Endothelial cell of umbilical vein (primary cell): ENCODE measurements around the gene MAK. TPM values are rescaled to one million over a fixed set of nuclear protein-coding genes. Genes with fewer than 3 reads are reported as not detected.

Experiments
- BruUV-seq: library from RNA; stranded (reverse); fragments of 400-500 nt; replicated peaks from 2 replicates; lab custom pipeline; 2021; lab: Mats Ljungman, UMichigan
- CTCF ChIA-PET: fragments of 300-600, 350-600 bp; sonication (Branson Sonifier 250); formaldehyde crosslinking; loops from one replicate; lab custom pipeline; 2021; ENCODE audit warnings: antibody characterized with exemption, inconsistent platforms; lab: Charles Lee
- POLR2A ChIA-PET: fragments of 300-600, 350-600 bp; sonication (Branson Sonifier 250); formaldehyde crosslinking; loops from one replicate; lab custom pipeline; 2021; ENCODE audit warnings: antibody characterized with exemption, inconsistent platforms; lab: Charles Lee
- DNase-seq: peaks from one replicate; pipeline ENCODE4 v3.0.0-alpha.2; 2011; ENCODE audit warnings: low read depth, low spot score
- FAIRE-seq: peaks from 2 replicates; lab custom pipeline; 2011; peaks lifted over from hg19 to GRCh38; lab: Jason Lieb, UNC
- H2AFZ ChIP-seq: 2 replicates; pipeline ENCODE4 v1.6.0; 2012; ENCODE audit warnings: low read depth, low read length, control low read depth, inconsistent platforms
- H3K27ac ChIP-seq: 2 replicates; pipeline ENCODE4 v1.5.1; 2011; ENCODE audit warnings: low read depth, mild to moderate bottlenecking, control low read depth, low read length, moderate library complexity; ENCODE audit not compliant: insufficient read depth
- H3K27me3 ChIP-seq, 2 experiments: 2 replicates each; pipeline versions ENCODE4 v1.6.0 to v1.6.1; 2011; ENCODE audit warnings: low read length in 2 of 2, mixed read lengths in 1 of 2; ENCODE audit not compliant: control insufficient read depth in 2 of 2, insufficient read depth in 2 of 2
- H3K36me3 ChIP-seq, 2 experiments: 2 replicates in 1 of 2; 3 replicates in 1 of 2; pipeline ENCODE4 v1.5.1; 2011; ENCODE audit warnings: low read length in 2 of 2, mild to moderate bottlenecking in 1 of 2, moderate library complexity in 1 of 2; ENCODE audit not compliant: control insufficient read depth in 2 of 2, insufficient read depth in 2 of 2; ENCODE audit errors: extremely low read depth in 1 of 2
- H3K4me1 ChIP-seq: 3 replicates; pipeline ENCODE4 v1.5.1; 2011; ENCODE audit warnings: mild to moderate bottlenecking, low read length; ENCODE audit not compliant: control insufficient read depth, insufficient read depth; ENCODE audit errors: extremely low read depth
- H3K4me2 ChIP-seq: 2 replicates; pipeline ENCODE4 v1.6.1; 2011; ENCODE audit warnings: low read length, control low read depth, mixed read lengths; ENCODE audit not compliant: insufficient read depth
- H3K4me3 ChIP-seq, 3 experiments: fragments of 200-600 bp in 1 of 3; sonication (generic), shearing (Covaris generic) in 1 of 3; replicated peaks in 1 of 3; 2 replicates each; pipeline ENCODE4 v1.5.1; 2011 to 2016; ENCODE audit warnings: control low read depth in 3 of 3, low read length in 3 of 3, mild to moderate bottlenecking in 2 of 3, inconsistent platforms in 1 of 3, low read depth in 1 of 3, moderate library complexity in 1 of 3; ENCODE audit not compliant: insufficient read depth in 1 of 3
- H3K79me2 ChIP-seq: 2 replicates; pipeline ENCODE4 v1.6.0; 2012; ENCODE audit warnings: low read length, inconsistent platforms; ENCODE audit not compliant: control insufficient read depth, insufficient read depth
- H3K9ac ChIP-seq: replicated peaks from 2 replicates; pipeline ENCODE3; 2011; ENCODE audit warnings: low read length, control low read depth; ENCODE audit not compliant: insufficient read depth; ENCODE audit errors: extremely low read depth
- H3K9me1 ChIP-seq: replicated peaks from 3 replicates; pipeline ENCODE4 v1.6.0; 2011; ENCODE audit warnings: mild to moderate bottlenecking, low read length; ENCODE audit not compliant: control insufficient read depth, insufficient read depth; ENCODE audit errors: extremely low read depth
- H3K9me3 ChIP-seq: replicated peaks from 2 replicates; pipeline ENCODE4 v1.5.1; 2012; ENCODE audit warnings: low read length, inconsistent platforms; ENCODE audit not compliant: control insufficient read depth, insufficient read depth
- H4K20me1 ChIP-seq: replicated peaks from 2 replicates; pipeline ENCODE3; 2011; ENCODE audit warnings: mild to moderate bottlenecking, low read length; ENCODE audit not compliant: control insufficient read depth, insufficient read depth; ENCODE audit errors: extremely low read depth
- CTCF ChIP-seq, 2 donors: IDR thresholded peaks; 1 replicate in 1 of 2; 2 replicates in 1 of 2; pipeline ENCODE4 v1.5.1; 2011; ENCODE audit warnings: low read length in 2 of 2, mild to moderate bottlenecking in 2 of 2, moderate library complexity in 2 of 2, control low read depth in 1 of 2, inconsistent platforms in 1 of 2, low read depth in 1 of 2; ENCODE audit not compliant: insufficient read depth in 1 of 2; ENCODE audit errors: extremely low read depth in 1 of 2
- EZH2 ChIP-seq: IDR thresholded peaks from 2 replicates; pipeline ENCODE4 v1.6.1; 2012; ENCODE audit warnings: borderline replicate concordance, low read depth, mild to moderate bottlenecking, moderate library complexity, low read length, inconsistent platforms; ENCODE audit not compliant: severe bottlenecking
- FOS ChIP-seq: IDR thresholded peaks from 2 replicates; pipeline ENCODE4 v1.6.1; 2011; ENCODE audit warnings: mild to moderate bottlenecking, low read length, moderate library complexity, borderline replicate concordance; ENCODE audit not compliant: insufficient read depth
- GATA2 ChIP-seq: IDR thresholded peaks from 2 replicates; pipeline ENCODE4 v1.7.0; 2011; ENCODE audit warnings: low read depth, mild to moderate bottlenecking, moderate library complexity, mixed read lengths, low read length; ENCODE audit not compliant: insufficient read length, insufficient read depth
- JUN ChIP-seq: IDR thresholded peaks from 2 replicates; pipeline ENCODE4 v1.6.1; 2011; ENCODE audit warnings: borderline replicate concordance, low read depth; ENCODE audit not compliant: insufficient read length, insufficient read depth
- MAX ChIP-seq: IDR thresholded peaks from 2 replicates; pipeline ENCODE4 v1.6.1; 2011; ENCODE audit not compliant: insufficient read depth, insufficient read length
- MYC ChIP-seq: IDR thresholded peaks from one replicate; pipeline ENCODE4 v1.6.1; 2011; ENCODE audit warnings: mild to moderate bottlenecking, low read depth, low read length
- POLR2A ChIP-seq: IDR thresholded peaks from 2 replicates; pipeline ENCODE4 v1.6.1; 2012; ENCODE audit warnings: low read depth, mild to moderate bottlenecking, control low read depth, low read length
- POLR2AphosphoS5 ChIP-seq: IDR thresholded peaks from 2 replicates; pipeline ENCODE4 v1.6.1; 2012; ENCODE audit warnings: low read depth, mild to moderate bottlenecking, control low read depth, low read length, moderate library complexity; ENCODE audit not compliant: insufficient read depth
- dilution Hi-C: fragments of 300-500 bp; cut with MboI; formaldehyde crosslinking; loops from one replicate; pipeline ENCODE4 v1.15.0; 2019; ENCODE audit warnings: low sequenced_read_pairs; ENCODE audit not compliant: extremely low pct_ligation_motif_present
- intact Hi-C: fragments of 100-400 bp; cut with micrococcal nuclease; formaldehyde crosslinking; loops from one replicate; pipeline ENCODE4 v1.10.0; 2022
- polyA plus RNA-seq, 4 experiments: library from polyadenylated mRNA; depleted of rRNA in 3 of 4; stranded (reverse) in 3 of 4; unstranded in 1 of 4; fragments of >200 nt; gene quantifications; 2 replicates each; pipeline versions ENCODE4 v1.2.1 to v1.2.3, GENCODE V29; 2011 to 2012; ENCODE audit warnings: missing spikeins in 1 of 4
- total RNA-seq: library from RNA; stranded (reverse); gene quantifications from 2 replicates; pipeline ENCODE4 v1.2.3, GENCODE V29; 2021

MAK gene
- total and polyA plus RNA-seq, 2 donors (not counting 3 experiments of a cell fraction or from before 2014, with no cell fraction given) = not detected

GRCh38 chr6:10747251-10747972, 90.9 kb downstream of the MAK start, which contains the start of gene TMEM14B:
TSS of gene TMEM14B (plus strand) at chr6:10747805. CDS start at chr6:10749246, 1,441 bp downstream.
- peak; percentile 97 for FAIRE-seq
- peak within 1 kb of the TSS; percentile 97 for H2AFZ ChIP-seq
- CTCF ChIA-PET = interaction anchor here (1.1 to 1.9 kb wide), 6 partner anchors 12 to 269 kb away, joined by 3 to 13 read pairs (median 4); no protein-coding TSS in a partner anchor
- peaks cover 16% of the 10 kb centered on the region for H3K4me1 ChIP-seq
- peaks cover 20% of the 10 kb centered on the region for H3K79me2 ChIP-seq
- intact Hi-C loops = loop anchor here (1.0 kb wide), 4 partner anchors 12 to 53 kb away; partner anchors contain the start of genes C6orf52, PAK1IP1 and TMEM14C
- BruUV-seq = no TSS peak
- no peaks in the 10 kb centered on the region for H3K9me1 ChIP-seq
- POLR2A ChIA-PET = interaction anchor here (0.9 to 1.2 kb wide), 2 partner anchors 25 to 26 kb away, joined by 3 to 4 read pairs; partner anchors contain the start of gene TMEM14C
- H3K4me3 ChIP-seq = peak within 1 kb of the TSS; percentile 59 to 94 (median 91)
- dilution Hi-C loops = no loop called here
- no peak for TF ChIP-seq FOS
- TF ChIP-seq POLR2AphosphoS5 = peak; percentile 90
- TF ChIP-seq JUN = no peak
- TF ChIP-seq MAX = peak; percentile 65
- peak; percentile 94 for TF ChIP-seq POLR2A
- no peaks in the 10 kb centered on the region for H3K27me3 ChIP-seq
- no peaks in the 10 kb centered on the region for H3K36me3 ChIP-seq
- H3K9ac ChIP-seq = peak within 1 kb of the TSS; percentile 97
- H3K27ac ChIP-seq = peak within 1 kb of the TSS; percentile 81
- H3K4me2 ChIP-seq = peak within 1 kb of the TSS; percentile 90
- peak; percentile 97 for DNase-seq
- H3K9me3 ChIP-seq = no peaks in the 10 kb centered on the region
- no peaks in the 10 kb centered on the region for H4K20me1 ChIP-seq

GRCh38 chr6:10746915-10747250, 91.5 kb downstream of the MAK start:
- dilution Hi-C loops = no loop called here
- Histone ChIP-seq H3K27me3 (no peaks in the 10 kb centered on the region), H4K20me1 (no peaks in the 10 kb centered on the region), H3K36me3 (no peaks in the 10 kb centered on the region), H3K27ac (no peak overlapping the region), H3K9ac (peak overlapping the region; percentile 52), H3K4me3 (peak overlapping the region; percentile 59 to 91 (median 69)), H2AFZ (peak overlapping the region; percentile 97), H3K9me3 (no peaks in the 10 kb centered on the region), H3K4me1 (peaks cover 16% of the 10 kb centered on the region), H3K79me2 (peaks cover 20% of the 10 kb centered on the region), H3K4me2 (peak overlapping the region; percentile 78), H3K9me1 (no peaks in the 10 kb centered on the region)
- TF ChIP-seq MYC (no peak), POLR2A (no peak), GATA2 (no peak), CTCF (IDR thresholded peaks at IDR 0.05; ENCODE audit: extremely low read depth in 1 of 2, insufficient read depth in 1 of 2, low read depth in 1 of 2, low read length in 2 of 2) (no peak), JUN (no peak), EZH2 (no peak)
- FAIRE-seq (no peak), DNase-seq (no peak)
- CTCF ChIA-PET = interaction anchor here (1.1 to 1.9 kb wide), 6 partner anchors 12 to 268 kb away, joined by 3 to 13 read pairs (median 4); no protein-coding TSS in a partner anchor
- BruUV-seq = TSS peak; percentile 14
- intact Hi-C loops = loop anchor here (1.0 kb wide), 4 partner anchors 12 to 53 kb away; partner anchors contain the start of genes C6orf52, PAK1IP1 and TMEM14C
- POLR2A ChIA-PET = interaction anchor here (0.9 to 1.2 kb wide), 2 partner anchors 24 to 26 kb away, joined by 3 to 4 read pairs; partner anchors contain the start of gene TMEM14C
